GM10266 (cell line): ENCODE data around the gene ZNF500.
A peak's percentile ranks its signal among the peaks of the same experiment; 100 is the strongest.

Source experiments
- DNase-seq: peaks from one replicate; pipeline ENCODE4 v3.0.0; 2012; ENCODE audit errors: extremely low spot score
- CTCF ChIP-seq: IDR thresholded peaks from 2 replicates; pipeline ENCODE4 v1.5.1; 2012; ENCODE audit warnings: mild to moderate bottlenecking, low read depth; ENCODE audit not compliant: control insufficient read depth, insufficient read depth; ENCODE audit errors: missing control alignments

The ZNF500 gene

GRCh38 chr16:4778050-4778392 lies 11.1 kb upstream of the ZNF500 start:
- no peak for DNase-seq
- TF ChIP-seq CTCF, result no peak

- no peak for TF ChIP-seq CTCF
- no peak for DNase-seq
These were observed 10.5 kb upstream of the ZNF500 start for GRCh38 chr16:4777339-4778049.

- DNase-seq, result no peak
These were observed 9.3 kb upstream of the ZNF500 start for GRCh38 chr16:4776141-4776705.

GRCh38 chr16:4775005-4775404 lies 8.0 kb upstream of the ZNF500 start:
- no peak for DNase-seq
- no peak for TF ChIP-seq CTCF

More at GRCh38 chr16:4776141-4776705, 9.3 kb upstream of the ZNF500 start:
- no peak for TF ChIP-seq CTCF

- DNase-seq, result no peak
- TF ChIP-seq CTCF, result no peak
These were observed 5.4 kb upstream of the ZNF500 start for GRCh38 chr16:4772351-4772750.

- peak; percentile 56 for DNase-seq
- no peak for TF ChIP-seq CTCF
These were observed 4.7 kb upstream of the ZNF500 start for GRCh38 chr16:4771646-4772045.

GRCh38 chr16:4769306-4769638 lies 2.3 kb upstream of the ZNF500 start:
- TF ChIP-seq CTCF, result no peak

More at GRCh38 chr16:4769306-4769638, 2.3 kb upstream of the ZNF500 start:
- DNase-seq, result no peak
